PC-9 (cell line): ENCODE measurements around the gene SASH1. TPM values are rescaled to one million over a fixed set of nuclear protein-coding genes. Genes with fewer than 3 reads are reported as not detected.

Source experiments
- BruUV-seq: library from RNA; stranded (reverse); fragments of 400-500 nt; replicated peaks from 2 replicates; lab custom pipeline; 2021; lab: Mats Ljungman, UMichigan
- CTCF ChIA-PET: fragments of 300-600 bp; sonication (Branson Sonifier 250); formaldehyde crosslinking; loops from one replicate; lab custom pipeline; 2022; ENCODE audit warnings: antibody characterized with exemption; lab: Charles Lee
- POLR2A ChIA-PET: fragments of 300-600 bp; sonication (Branson Sonifier 250); formaldehyde crosslinking; loops from one replicate; lab custom pipeline; 2022; ENCODE audit warnings: antibody characterized with exemption; ENCODE audit not compliant: unreplicated experiment; lab: Charles Lee
- DNase-seq, 2 experiments: peaks; one replicate each; pipeline versions ENCODE4 v3.0.0 to v3.0.0-alpha.2; 2015 to 2022; ENCODE audit warnings: mixed read lengths in 1 of 2
- H2AFZ ChIP-seq: fragments of 200-600 bp; sonication (generic); 2 replicates; pipeline ENCODE4 v1.8.1; 2017; ENCODE audit warnings: antibody characterized with exemption
- H3F3A ChIP-seq: fragments of 200-600 bp; sonication (generic); 2 replicates; pipeline ENCODE4 v1.8.1; 2017; ENCODE audit warnings: antibody characterized with exemption, mild to moderate bottlenecking, low read depth; ENCODE audit not compliant: insufficient read depth
- H3K27ac ChIP-seq: fragments of 200-600 bp; sonication (generic); 2 replicates; pipeline ENCODE4 v1.6.1; 2016; ENCODE audit warnings: mixed run types
- H3K27me3 ChIP-seq: fragments of 200-600 bp; sonication (generic); 2 replicates; pipeline ENCODE4 v1.6.1; 2016; ENCODE audit warnings: low read depth, mixed run types; ENCODE audit not compliant: insufficient read depth
- H3K36me3 ChIP-seq: fragments of 200-600 bp; sonication (generic); 2 replicates; pipeline ENCODE4 v1.6.1; 2016; ENCODE audit warnings: low read depth, mixed run types
- H3K4me1 ChIP-seq: fragments of 200-600 bp; sonication (generic); replicated peaks from 2 replicates; pipeline ENCODE4 v1.6.1; 2016; ENCODE audit warnings: mixed run types; ENCODE audit not compliant: insufficient read depth
- H3K4me2 ChIP-seq: fragments of 200-600 bp; sonication (generic); 2 replicates; pipeline ENCODE4 v1.6.1; 2017; ENCODE audit warnings: mixed run types
- H3K4me3 ChIP-seq: fragments of 200-600 bp; sonication (generic); 2 replicates; pipeline ENCODE4 v1.6.1; 2016; ENCODE audit warnings: mixed run types
- H3K79me2 ChIP-seq: fragments of 200-600 bp; sonication (generic); 2 replicates; pipeline ENCODE4 v1.6.1; 2017; ENCODE audit warnings: low read depth, mixed run types
- H3K9me2 ChIP-seq: fragments of 200-600 bp; sonication (generic); 2 replicates; pipeline ENCODE4 v1.8.1; 2017; ENCODE audit warnings: mild to moderate bottlenecking; ENCODE audit not compliant: insufficient read depth
- H3K9me3 ChIP-seq: fragments of 200-600 bp; sonication (generic); 2 replicates; pipeline ENCODE4 v1.8.1; 2016; ENCODE audit warnings: low read depth; ENCODE audit not compliant: insufficient read depth
- H4K20me1 ChIP-seq: fragments of 200-600 bp; sonication (generic); 2 replicates; pipeline ENCODE4 v1.8.1; 2017; ENCODE audit not compliant: insufficient read depth
- EZH2 ChIP-seq: fragments of 200-600 bp; sonication (generic); IDR thresholded peaks from 2 replicates; pipeline ENCODE4 v1.8.0; 2017; ENCODE audit warnings: antibody characterized with exemption, low read depth
- intact Hi-C: fragments of 100-400 bp; cut with micrococcal nuclease; formaldehyde crosslinking; loops from one replicate; pipeline ENCODE4 v1.10.0; 2022; ENCODE audit not compliant: unreplicated experiment
- total RNA-seq: library from RNA; stranded (reverse); gene quantifications from 2 replicates; pipeline ENCODE4 v1.2.3, GENCODE V29; 2021
- TF ChIP-seq, protein P1 (sequence below): fragments of 200-600 bp; sonication (generic); conservative IDR thresholded peaks from 2 replicates; pipeline ENCODE4 v1.6.1; 2017; ENCODE audit warnings: mixed run types, antibody characterized with exemption, mild to moderate bottlenecking, moderate library complexity

SASH1 gene
- total RNA-seq, 1 experiment from 2014 or later: 32.9 TPM

DNA sequence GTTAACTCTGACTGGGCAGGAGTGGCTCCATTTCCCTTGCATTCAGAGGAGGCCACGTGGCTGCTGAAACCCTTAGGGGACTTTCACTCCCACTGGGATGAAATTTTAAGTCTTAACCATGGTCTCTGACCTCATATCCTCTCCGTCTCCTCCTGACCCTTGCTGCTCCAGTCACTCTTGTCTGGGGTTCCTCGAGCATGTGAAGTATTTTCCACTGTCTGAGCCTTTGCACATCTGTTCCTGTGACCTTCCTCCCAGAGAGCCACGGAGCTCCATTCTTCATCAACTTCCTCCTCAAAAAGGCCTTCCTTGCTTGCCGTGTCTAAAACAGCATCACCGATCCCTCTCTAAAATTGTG, 251.2 kb downstream of the SASH1 start:
- no peaks in the 10 kb centered on the region for H3F3A ChIP-seq
- no TSS peak for BruUV-seq
- no peaks in the 10 kb centered on the region for H4K20me1 ChIP-seq
- intact Hi-C loops: no loop called here
- no peaks in the 10 kb centered on the region for H3K36me3 ChIP-seq
- H3K27me3 ChIP-seq: no peaks in the 10 kb centered on the region; the same call in 1 of the 2 replicates
- no peak for DNase-seq
- no peaks in the 10 kb centered on the region for H3K9me3 ChIP-seq
- TF ChIP-seq, protein P1, sequence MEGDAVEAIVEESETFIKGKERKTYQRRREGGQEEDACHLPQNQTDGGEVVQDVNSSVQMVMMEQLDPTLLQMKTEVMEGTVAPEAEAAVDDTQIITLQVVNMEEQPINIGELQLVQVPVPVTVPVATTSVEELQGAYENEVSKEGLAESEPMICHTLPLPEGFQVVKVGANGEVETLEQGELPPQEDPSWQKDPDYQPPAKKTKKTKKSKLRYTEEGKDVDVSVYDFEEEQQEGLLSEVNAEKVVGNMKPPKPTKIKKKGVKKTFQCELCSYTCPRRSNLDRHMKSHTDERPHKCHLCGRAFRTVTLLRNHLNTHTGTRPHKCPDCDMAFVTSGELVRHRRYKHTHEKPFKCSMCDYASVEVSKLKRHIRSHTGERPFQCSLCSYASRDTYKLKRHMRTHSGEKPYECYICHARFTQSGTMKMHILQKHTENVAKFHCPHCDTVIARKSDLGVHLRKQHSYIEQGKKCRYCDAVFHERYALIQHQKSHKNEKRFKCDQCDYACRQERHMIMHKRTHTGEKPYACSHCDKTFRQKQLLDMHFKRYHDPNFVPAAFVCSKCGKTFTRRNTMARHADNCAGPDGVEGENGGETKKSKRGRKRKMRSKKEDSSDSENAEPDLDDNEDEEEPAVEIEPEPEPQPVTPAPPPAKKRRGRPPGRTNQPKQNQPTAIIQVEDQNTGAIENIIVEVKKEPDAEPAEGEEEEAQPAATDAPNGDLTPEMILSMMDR: no peak
- TF ChIP-seq EZH2: no peak
- H2AFZ ChIP-seq: no peak overlapping the region
- no peak overlapping the region for H3K4me3 ChIP-seq
- H3K27ac ChIP-seq: no peak overlapping the region
- H3K4me2 ChIP-seq: no peak overlapping the region
- H3K79me2 ChIP-seq: no peaks in the 10 kb centered on the region
- no peaks in the 10 kb centered on the region for H3K4me1 ChIP-seq
- no peaks in the 10 kb centered on the region for H3K9me2 ChIP-seq
- ChIA-PET CTCF (no interaction called here), POLR2A (no interaction called here)

DNA sequence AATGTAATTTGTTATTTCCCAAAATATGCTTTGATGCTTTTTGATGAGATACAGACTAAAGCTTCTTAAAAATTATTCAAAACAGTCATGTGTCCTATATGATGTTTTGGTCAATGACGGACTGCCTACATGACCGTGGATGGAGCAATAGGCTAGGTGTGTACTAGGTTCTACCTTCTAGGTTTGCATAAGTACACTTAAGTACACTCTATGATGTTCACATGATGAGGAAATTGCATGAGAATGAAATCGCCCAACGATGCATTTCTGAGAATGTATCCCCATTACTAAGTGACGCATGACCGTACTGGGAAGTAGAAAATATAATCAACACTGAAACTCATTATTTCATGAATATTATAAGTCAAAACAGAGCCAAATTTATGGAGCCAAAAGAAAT, 252.9 kb downstream of the SASH1 start:
- Histone ChIP-seq H3K36me3 (no peaks in the 10 kb centered on the region), H3K27ac (no peak overlapping the region), H3F3A (no peaks in the 10 kb centered on the region), H4K20me1 (no peaks in the 10 kb centered on the region), H3K27me3 (no peaks in the 10 kb centered on the region), H3K4me1 (no peaks in the 10 kb centered on the region), H3K79me2 (no peaks in the 10 kb centered on the region), H3K4me2 (no peak overlapping the region), H3K9me2 (no peaks in the 10 kb centered on the region), H3K4me3 (no peak overlapping the region), H2AFZ (no peak overlapping the region), H3K9me3 (no peaks in the 10 kb centered on the region)
- BruUV-seq: no TSS peak
- intact Hi-C loops: no loop called here
- ChIA-PET POLR2A (no interaction called here), CTCF (no interaction called here)
- TF ChIP-seq, protein P1: no peak
- TF ChIP-seq EZH2: no peak
- DNase-seq: no peak

DNA sequence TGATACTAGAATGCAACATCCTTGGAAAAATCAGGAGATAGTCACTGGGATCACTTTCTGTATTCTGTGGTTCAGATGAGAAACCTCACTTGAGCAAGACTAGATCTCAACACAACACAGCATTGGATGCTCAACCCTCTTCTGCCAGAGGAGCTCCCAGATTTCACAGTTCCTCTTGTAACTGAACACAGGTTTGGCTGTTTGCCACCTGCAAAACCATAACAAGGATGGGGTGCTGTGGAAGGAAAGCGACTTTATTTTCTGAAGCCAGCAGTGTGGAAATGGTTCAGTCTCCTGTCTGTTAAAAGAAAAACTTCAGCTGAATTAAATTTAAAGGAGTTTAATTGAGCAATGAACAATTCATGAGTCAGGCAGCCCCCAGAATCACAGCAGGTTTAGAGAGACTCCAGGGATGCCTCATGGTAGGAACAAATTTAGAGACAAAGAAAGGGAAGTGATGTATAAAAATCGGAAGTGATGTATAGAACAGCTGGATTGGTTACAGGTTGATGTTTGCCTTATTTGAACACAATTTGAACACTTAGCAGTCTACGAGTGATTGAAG, 254.3 kb downstream of the SASH1 start:
- Histone ChIP-seq H3K4me2 (no peak overlapping the region), H3K36me3 (no peaks in the 10 kb centered on the region), H3K4me3 (no peak overlapping the region), H4K20me1 (no peaks in the 10 kb centered on the region), H3K79me2 (no peaks in the 10 kb centered on the region), H3K27ac (no peak overlapping the region), H3K9me2 (no peaks in the 10 kb centered on the region), H2AFZ (no peak overlapping the region), H3K4me1 (no peaks in the 10 kb centered on the region), H3F3A (no peaks in the 10 kb centered on the region), H3K9me3 (no peaks in the 10 kb centered on the region), H3K27me3 (no peaks in the 10 kb centered on the region)
- CTCF ChIA-PET: no interaction called here
- POLR2A ChIA-PET: no interaction called here
- intact Hi-C loops: no loop called here
- TF ChIP-seq EZH2: no peak
- TF ChIP-seq, protein P1: no peak
- no peak for DNase-seq
- BruUV-seq: no TSS peak
